SH-SY5Y (cell line): ENCODE measurements around the gene TSPAN17.

Experiments
- GATA2 ChIP-seq: IDR thresholded peaks from 2 replicates; pipeline ENCODE4 v1.6.1; 2011; ENCODE audit warnings: mild to moderate bottlenecking, low read depth, low read length
- GATA3 ChIP-seq: IDR thresholded peaks from 2 replicates; pipeline ENCODE4 v1.6.1; 2011; ENCODE audit warnings: low read depth, mild to moderate bottlenecking, low read length, moderate library complexity

- TF ChIP-seq GATA3 (no peak), GATA2 (no peak)
These were observed 12.7 kb downstream of the TSPAN17 start for GRCh38 chr5:176659860-176660461.
